OCI-LY7 (cell line): Measurements from ENCODE around the gene HTR1E. TPM values are rescaled to one million over a fixed set of nuclear protein-coding genes. Genes with fewer than 3 reads are reported as not detected.

Experiments used
- BruUV-seq: library from RNA; stranded (reverse); fragments of 400-500 nt; replicated peaks from 2 replicates; lab custom pipeline; 2021; lab: Mats Ljungman, UMichigan
- CTCF ChIA-PET: fragments of 300-600 bp; sonication (Branson Sonifier 250); formaldehyde crosslinking; loops from one replicate; lab custom pipeline; 2022; ENCODE audit warnings: antibody characterized with exemption; ENCODE audit not compliant: unreplicated experiment; lab: Charles Lee
- POLR2A ChIA-PET: fragments of 300-600 bp; sonication (Branson Sonifier 250); formaldehyde crosslinking; loops from one replicate; lab custom pipeline; 2022; ENCODE audit warnings: antibody characterized with exemption; lab: Charles Lee
- DNase-seq: peaks from one replicate; pipeline ENCODE4 v3.0.0-alpha.2; 2015; ENCODE audit warnings: low spot score
- H2AFZ ChIP-seq: fragments of 200-600 bp; sonication (generic), shearing (Covaris generic); 2 replicates; pipeline ENCODE4 v1.6.1; 2014; ENCODE audit warnings: mild to moderate bottlenecking, antibody characterized with exemption, low read length, moderate library complexity
- H3K27ac ChIP-seq: fragments of 200-600 bp; sonication (generic); 2 replicates; pipeline ENCODE4 v1.5.1; 2014; ENCODE audit warnings: mixed run types, low read depth, mild to moderate bottlenecking, moderate library complexity, low read length, inconsistent platforms; ENCODE audit not compliant: poor library complexity, severe bottlenecking
- H3K36me3 ChIP-seq: fragments of 200-600 bp; sonication (generic); 2 replicates; pipeline ENCODE4 v1.6.1; 2014; ENCODE audit warnings: mild to moderate bottlenecking, antibody characterized with exemption, low read length, moderate library complexity, mixed read lengths; ENCODE audit not compliant: insufficient read depth
- H3K4me1 ChIP-seq: fragments of 200-600 bp; sonication (generic); 2 replicates; pipeline ENCODE4 v1.5.1; 2014; ENCODE audit warnings: mild to moderate bottlenecking, low read length; ENCODE audit not compliant: insufficient read depth, poor library complexity, severe bottlenecking
- H3K4me2 ChIP-seq: fragments of 200-600 bp; sonication (generic); 2 replicates; pipeline ENCODE4 v1.6.1; 2014; ENCODE audit warnings: mild to moderate bottlenecking, low read length
- H3K4me3 ChIP-seq: fragments of 200-600 bp; sonication (generic); 2 replicates; pipeline ENCODE4 v1.5.1; 2014; ENCODE audit warnings: mild to moderate bottlenecking, low read depth, low read length; ENCODE audit not compliant: poor library complexity, severe bottlenecking
- H3K79me2 ChIP-seq: fragments of 200-600 bp; sonication (generic); 2 replicates; pipeline ENCODE4 v1.6.1; 2016; ENCODE audit warnings: low read depth, mild to moderate bottlenecking, low read length, moderate library complexity, mixed read lengths; ENCODE audit not compliant: insufficient read depth
- H3K9me2 ChIP-seq: fragments of 200-600 bp; sonication (generic); 2 replicates; pipeline ENCODE4 v1.6.1; 2016; ENCODE audit warnings: mild to moderate bottlenecking, low read length, mixed read lengths; ENCODE audit not compliant: insufficient read depth
- H3K9me3 ChIP-seq: fragments of 200-600 bp; sonication (generic); 2 replicates; pipeline ENCODE4 v1.6.1; 2014; ENCODE audit warnings: mild to moderate bottlenecking, mixed run types, low read length, mixed read lengths
- H4K20me1 ChIP-seq: fragments of 200-600 bp; sonication (generic); 2 replicates; pipeline ENCODE4 v1.6.1; 2014; ENCODE audit warnings: mild to moderate bottlenecking, antibody characterized with exemption, low read length, moderate library complexity, mixed read lengths; ENCODE audit not compliant: insufficient read depth
- CTCF ChIP-seq: fragments of 200-600 bp; sonication (generic); conservative IDR thresholded peaks from 2 replicates; pipeline ENCODE4 v1.5.1; 2014; ENCODE audit warnings: mild to moderate bottlenecking, antibody characterized with exemption, low read length, moderate library complexity, mixed read lengths
- EZH2phosphoT487 ChIP-seq: fragments of 200-600 bp; sonication (generic); IDR thresholded peaks from 2 replicates; pipeline ENCODE4 v1.6.1; 2018; ENCODE audit warnings: low read depth, borderline replicate concordance, mild to moderate bottlenecking, mixed run types, antibody characterized with exemption, low read length, moderate library complexity, mixed read lengths
- intact Hi-C: fragments of 100-400 bp; cut with micrococcal nuclease; formaldehyde crosslinking; loops from one replicate; pipeline ENCODE4 v1.10.0; 2022; ENCODE audit not compliant: unreplicated experiment
- total RNA-seq, 2 experiments: library from RNA; depleted of rRNA in 1 of 2; stranded (reverse); fragments of >200 nt in 1 of 2; shearing (Covaris generic) in 1 of 2; gene quantifications; 2 replicates each; pipeline ENCODE4 v1.2.3, GENCODE V29; 2014 to 2022

The HTR1E gene
- total RNA-seq, 2 experiments from 2014 or later: not detected

DNA sequence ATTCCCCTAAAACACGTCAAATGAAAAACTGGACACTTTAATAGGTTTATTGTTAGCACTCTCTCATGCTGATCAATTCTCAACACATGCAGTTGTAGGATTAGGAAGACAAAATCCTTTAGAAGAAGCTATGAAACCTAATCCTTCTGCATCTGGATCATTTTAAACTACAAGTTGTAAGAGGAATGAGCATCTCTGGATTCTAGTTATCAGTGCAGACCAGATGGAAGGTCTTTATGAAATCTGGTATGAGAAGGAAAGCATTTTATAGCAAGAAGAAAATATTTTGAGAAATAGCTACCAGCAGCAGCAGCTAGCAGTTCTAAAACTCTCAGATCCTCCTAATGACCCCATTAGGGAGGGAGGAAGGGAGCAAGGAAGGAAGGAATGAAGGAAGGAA lies 4.1 kb downstream of the HTR1E start:
- no peaks in the 10 kb centered on the region for H4K20me1 ChIP-seq
- H2AFZ ChIP-seq: no peak overlapping the region
- intact Hi-C loops: no loop called here
- H3K4me2 ChIP-seq: no peak overlapping the region
- TF ChIP-seq CTCF: no peak
- no peak for TF ChIP-seq EZH2phosphoT487
- no peak overlapping the region for H3K27ac ChIP-seq
- no peak for DNase-seq
- CTCF ChIA-PET: no interaction called here
- no peaks in the 10 kb centered on the region for H3K9me3 ChIP-seq
- H3K36me3 ChIP-seq: no peaks in the 10 kb centered on the region
- H3K79me2 ChIP-seq: no peaks in the 10 kb centered on the region
- BruUV-seq: no TSS peak
- POLR2A ChIA-PET: no interaction called here
- no peak overlapping the region for H3K4me3 ChIP-seq
- H3K4me1 ChIP-seq: no peaks in the 10 kb centered on the region
- H3K9me2 ChIP-seq: no peaks in the 10 kb centered on the region

DNA sequence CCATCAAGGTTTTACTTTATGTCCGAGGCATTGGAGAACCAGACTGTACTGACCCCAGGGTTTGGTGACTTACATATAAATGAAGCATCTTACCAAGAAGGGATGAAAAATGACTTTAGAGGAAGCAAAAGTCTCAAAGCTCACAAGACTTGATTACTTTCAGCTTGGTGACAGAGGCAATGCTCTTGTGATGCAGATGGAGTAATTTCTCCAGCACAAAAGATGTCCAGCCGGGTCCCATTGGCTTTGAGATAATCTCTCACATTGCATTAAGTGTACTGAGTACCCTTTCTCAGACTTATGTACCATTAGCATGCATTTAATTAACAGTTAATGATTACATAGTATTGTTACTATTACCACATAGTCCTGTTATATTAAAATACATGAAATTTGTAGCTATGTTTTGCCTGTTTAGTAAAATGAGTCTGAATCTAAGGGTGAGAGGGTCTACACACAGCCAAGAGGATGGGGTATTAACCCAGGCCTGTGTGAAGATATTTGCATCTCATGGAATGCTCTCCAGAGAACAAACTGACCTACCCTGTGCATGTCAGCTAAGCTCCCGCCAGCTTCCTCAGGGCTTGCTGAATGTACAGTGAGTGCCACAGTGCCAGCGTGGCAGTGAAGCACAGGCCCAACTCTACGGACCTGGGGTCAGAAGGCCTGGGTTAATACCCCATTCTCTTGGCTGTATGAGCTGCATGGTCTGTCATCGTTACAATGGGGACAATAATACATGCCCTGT lies 5.6 kb downstream of the HTR1E start:
- Histone ChIP-seq H3K4me1 (no peaks in the 10 kb centered on the region), H2AFZ (no peak overlapping the region), H3K9me3 (no peaks in the 10 kb centered on the region), H3K36me3 (no peaks in the 10 kb centered on the region), H3K4me3 (no peak overlapping the region), H3K27ac (no peak overlapping the region), H3K4me2 (no peak overlapping the region), H3K9me2 (no peaks in the 10 kb centered on the region), H4K20me1 (no peaks in the 10 kb centered on the region), H3K79me2 (no peaks in the 10 kb centered on the region)
- no TSS peak for BruUV-seq
- POLR2A ChIA-PET: interaction anchor here (0.7 kb wide), 1 partner anchor 12 kb away, joined by 3 read pairs; no protein-coding TSS in a partner anchor
- no peak for DNase-seq
- intact Hi-C loops: no loop called here
- no peak for TF ChIP-seq CTCF
- TF ChIP-seq EZH2phosphoT487: no peak
- CTCF ChIA-PET: no interaction called here

DNA sequence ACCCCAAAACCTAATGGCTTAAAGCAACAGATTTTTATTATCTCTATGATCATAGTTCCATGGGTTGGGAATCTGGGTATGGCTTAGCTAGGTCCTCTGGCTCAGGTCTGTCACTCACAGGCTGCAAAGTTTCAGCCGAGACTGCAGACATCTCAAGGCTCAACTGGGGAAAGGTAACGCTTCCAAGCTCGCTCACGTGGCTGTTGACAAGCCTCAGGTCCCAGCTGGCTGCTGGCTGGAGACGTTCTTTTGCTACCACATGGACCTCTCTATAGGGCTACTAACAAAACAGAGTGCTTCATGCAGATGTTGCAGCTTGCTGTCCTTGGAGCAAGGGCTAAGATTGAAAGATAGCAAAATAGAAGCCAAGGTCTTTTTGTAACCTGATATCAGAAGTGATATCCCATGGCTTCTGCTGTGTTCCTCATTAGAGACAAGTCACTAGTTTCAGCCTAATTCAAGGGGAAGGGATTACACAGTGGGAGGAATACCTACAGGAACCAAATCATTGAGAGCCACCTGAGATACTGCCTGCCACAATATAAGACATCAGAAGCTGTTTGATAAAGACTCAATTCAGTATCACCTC lies 6.6 kb downstream of the HTR1E start:
- intact Hi-C loops: no loop called here
- Histone ChIP-seq H3K27ac (no peak overlapping the region), H3K79me2 (no peaks in the 10 kb centered on the region), H2AFZ (no peak overlapping the region), H3K9me2 (no peaks in the 10 kb centered on the region), H3K4me1 (no peaks in the 10 kb centered on the region), H3K9me3 (no peaks in the 10 kb centered on the region), H4K20me1 (no peaks in the 10 kb centered on the region), H3K4me2 (no peak overlapping the region), H3K4me3 (no peak overlapping the region), H3K36me3 (no peaks in the 10 kb centered on the region)
- BruUV-seq: no TSS peak
- CTCF ChIA-PET: no interaction called here
- TF ChIP-seq CTCF (no peak), EZH2phosphoT487 (no peak)
- no peak for DNase-seq
- POLR2A ChIA-PET: interaction anchor here (1.3 kb wide), 1 partner anchor 9 kb away, joined by 3 read pairs; no protein-coding TSS in a partner anchor
